Anterior cingulate cortex (tissue), 58 donors: Measurements from ENCODE around the gene MRPL18.
A peak's percentile ranks its signal among the peaks of the same experiment; 100 is the strongest.
"Not testable (repeated sequence)": the region's sequence is repeated elsewhere in the genome, so short reads cannot be mapped to it uniquely, and the experiment has no call there.

Experiments
- DNase-seq, 58 donors: peaks; one replicate each; lab custom pipeline; 2025; lab: John Stamatoyannopoulos, UW

MRPL18 gene

GRCh38 chr6:159790149-159790955, at the start of gene MRPL18:
Gene MRPL18 (plus strand): TSS chr6:159790467. CDS start chr6:159790588, 121 bp downstream.
- DNase-seq, result peak; percentile 56 to 98 (median 94)

- no peak for DNase-seq
These were observed 48.1 kb upstream of the MRPL18 start for GRCh38 chr6:159742165-159742564.

- DNase-seq, result no peak
These were observed 45.2 kb upstream of the MRPL18 start for GRCh38 chr6:159745081-159745480.

- no peak for DNase-seq
These were observed 43.5 kb upstream of the MRPL18 start for GRCh38 chr6:159746759-159747158.

- DNase-seq, result not testable (repeated sequence)
These were observed 42.1 kb upstream of the MRPL18 start for GRCh38 chr6:159748127-159748526.

GRCh38 chr6:159751448-159751847, 38.8 kb upstream of the MRPL18 start:
- DNase-seq, result no peak

GRCh38 chr6:159753081-159753872, 37.0 kb upstream of the MRPL18 start:
- DNase-seq, result no peak

- no peak for DNase-seq
These were observed 35.9 kb upstream of the MRPL18 start for GRCh38 chr6:159754401-159754800.

- DNase-seq, result peak in 17 of 58 donors; percentile 1 to 45 (median 13)
These were observed 35.0 kb upstream of the MRPL18 start for GRCh38 chr6:159754959-159755914.

GRCh38 chr6:159756508-159756907, 33.8 kb upstream of the MRPL18 start:
- DNase-seq, result no peak

- DNase-seq, result no peak
These were observed 32.0 kb upstream of the MRPL18 start for GRCh38 chr6:159758031-159759001.

GRCh38 chr6:159759645-159760044, 30.6 kb upstream of the MRPL18 start:
- no peak for DNase-seq

- no peak for DNase-seq
These were observed 29.6 kb upstream of the MRPL18 start for GRCh38 chr6:159760602-159761057.

GRCh38 chr6:159761129-159761872, 29.0 kb upstream of the MRPL18 start:
- DNase-seq, result peak in 10 of 58 donors; percentile 28 to 58 (median 38)

- peak; percentile 75 to 99 (median 95) for DNase-seq
These were observed 28.2 kb upstream of the MRPL18 start, which contains the start of gene ACAT2 for GRCh38 chr6:159761873-159762680. Gene ACAT2 (plus strand): TSS chr6:159762045. CDS start chr6:159762088, 43 bp downstream.

- DNase-seq, result peak in 11 of 58 donors; percentile 22 to 71 (median 48)
These were observed 27.5 kb upstream of the MRPL18 start for GRCh38 chr6:159762681-159763293.

GRCh38 chr6:159766906-159767305, 23.4 kb upstream of the MRPL18 start:
- no peak for DNase-seq
